PC-3 (cell line): Measurements from ENCODE around the gene TGM2. TPM values are rescaled to one million over a fixed set of nuclear protein-coding genes. Genes with fewer than 3 reads are reported as not detected.

Experiments
- ATAC-seq: fragments of 200-7000 bp; cut with Tn5 transposase; 2 replicates; pipeline ENCODE4 v1.9.1; 2020; ENCODE audit warnings: mild to moderate bottlenecking, moderate library complexity
- BruUV-seq: library from RNA; stranded (reverse); fragments of 400-500 nt; replicated peaks from 2 replicates; lab custom pipeline; 2021; lab: Mats Ljungman, UMichigan
- CTCF ChIA-PET: fragments of 300-600 bp; sonication (Branson Sonifier 250); formaldehyde crosslinking; loops from one replicate; lab custom pipeline; 2022; ENCODE audit warnings: antibody characterized with exemption; lab: Charles Lee
- POLR2A ChIA-PET: fragments of 300-600 bp; sonication (Branson Sonifier 250); formaldehyde crosslinking; loops from one replicate; lab custom pipeline; 2022; ENCODE audit warnings: antibody characterized with exemption; ENCODE audit not compliant: unreplicated experiment; lab: Charles Lee
- DNase-seq: peaks from one replicate; pipeline ENCODE4 v3.0.0-alpha.2; 2015
- H2AFZ ChIP-seq: fragments of 300-600 bp; sonication (generic); 2 replicates; pipeline ENCODE4 v1.6.0; 2016; ENCODE audit warnings: antibody characterized with exemption, low read length
- H3F3A ChIP-seq: fragments of 300-600 bp; sonication (generic); one replicate; pipeline ENCODE4 v1.6.0; 2017; ENCODE audit warnings: antibody characterized with exemption, low read length, control low read depth, mild to moderate bottlenecking; ENCODE audit not compliant: unreplicated experiment
- H3K27ac ChIP-seq: fragments of 300-600 bp; sonication (generic); 2 replicates; pipeline ENCODE4 v1.5.1; 2016; ENCODE audit warnings: mild to moderate bottlenecking, low read length
- H3K27me3 ChIP-seq: fragments of 300-600 bp; sonication (generic); 2 replicates; pipeline ENCODE4 v1.6.1; 2016; ENCODE audit warnings: low read length, mixed read lengths
- H3K36me3 ChIP-seq: fragments of 300-600 bp; sonication (generic); 2 replicates; pipeline ENCODE4 v1.6.1; 2016; ENCODE audit warnings: low read depth, mixed run types, low read length, mixed read lengths
- H3K4me1 ChIP-seq: fragments of 300-600 bp; sonication (generic); 2 replicates; pipeline ENCODE4 v1.5.1; 2016; ENCODE audit warnings: low read length; ENCODE audit not compliant: insufficient read depth
- H3K4me2 ChIP-seq: fragments of 300-600 bp; sonication (generic); 2 replicates; pipeline ENCODE4 v1.6.0; 2016; ENCODE audit warnings: low read length
- H3K4me3 ChIP-seq: fragments of 300-600 bp; sonication (generic); 2 replicates; pipeline ENCODE4 v1.5.1; 2016; ENCODE audit warnings: mild to moderate bottlenecking, low read length, mixed read lengths
- H3K79me2 ChIP-seq: fragments of 300-600 bp; sonication (generic); 2 replicates; pipeline ENCODE4 v1.6.1; 2017; ENCODE audit warnings: low read length, mixed read lengths
- H3K9ac ChIP-seq: fragments of 300-600 bp; sonication (generic); 2 replicates; pipeline ENCODE4 v1.6.0; 2016; ENCODE audit warnings: mild to moderate bottlenecking, low read length
- H3K9me2 ChIP-seq: fragments of 300-600 bp; sonication (generic); replicated peaks from 2 replicates; pipeline ENCODE4 v1.6.1; 2016; ENCODE audit warnings: mixed run types, low read length, mixed read lengths
- H3K9me3 ChIP-seq: fragments of 300-600 bp; sonication (generic); 2 replicates; pipeline ENCODE4 v1.6.1; 2016; ENCODE audit warnings: low read length, mixed read lengths
- H4K20me1 ChIP-seq: fragments of 300-600 bp; sonication (generic); 2 replicates; pipeline ENCODE4 v1.6.1; 2016; ENCODE audit warnings: low read length, mixed read lengths
- EZH2 ChIP-seq: fragments of 300-600 bp; sonication (generic); IDR thresholded peaks from one replicate; pipeline ENCODE4 v1.6.1; 2017; ENCODE audit warnings: antibody characterized with exemption, mild to moderate bottlenecking, low read length; ENCODE audit not compliant: unreplicated experiment
- EZH2phosphoT487 ChIP-seq: fragments of 300-600 bp; sonication (generic); IDR thresholded peaks from 2 replicates; pipeline ENCODE4 v1.6.1; 2018; ENCODE audit warnings: mild to moderate bottlenecking, antibody characterized with exemption, low read length, borderline replicate concordance
- intact Hi-C: fragments of 100-400 bp; cut with micrococcal nuclease; formaldehyde crosslinking; loops from 2 replicates; pipeline ENCODE4 v1.9.0; 2023
- total RNA-seq: library from RNA; depleted of rRNA; stranded (reverse); fragments of >200 nt; gene quantifications from 2 replicates; pipeline ENCODE4 v1.2.3, GENCODE V29; 2014
- TF ChIP-seq, protein P1 (sequence below): fragments of 300-600 bp; sonication (generic); conservative IDR thresholded peaks from 2 replicates; pipeline ENCODE4 v1.5.1; 2017; ENCODE audit warnings: antibody characterized with exemption, low read depth, mild to moderate bottlenecking, low read length

TGM2 gene
- total RNA-seq, 1 experiment from 2014 or later: 583 TPM

DNA sequence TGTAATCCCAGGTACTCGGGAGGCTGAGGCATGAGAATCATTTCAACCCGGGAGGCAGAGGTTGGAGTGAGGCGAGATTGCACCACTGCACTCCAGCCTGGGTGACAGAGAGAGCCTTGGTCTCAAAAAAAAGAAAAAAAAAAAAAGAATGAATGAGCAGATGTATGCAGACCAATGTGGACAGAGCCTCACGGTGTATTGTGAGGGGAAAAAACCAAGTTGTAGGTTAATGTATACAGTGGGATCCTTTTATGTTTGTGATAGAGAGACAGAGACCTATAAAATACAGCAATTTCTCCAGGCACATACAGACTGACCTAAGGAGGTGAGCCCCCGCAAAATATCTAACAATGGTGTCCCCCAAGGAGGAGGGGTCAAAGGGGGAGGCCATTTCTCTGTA, 11.7 kb downstream of the TGM2 start:
- no peaks in the 10 kb centered on the region for H3K9me3 ChIP-seq
- no peaks in the 10 kb centered on the region for H3K27me3 ChIP-seq
- BruUV-seq: TSS peak; percentile 61
- H4K20me1 ChIP-seq: no peaks in the 10 kb centered on the region
- H2AFZ ChIP-seq: no peak overlapping the region
- peak overlapping the region; percentile 69 for H3K9ac ChIP-seq
- peaks cover 53% of the 10 kb centered on the region for H3K4me1 ChIP-seq
- peaks cover 16% of the 10 kb centered on the region; the same call in 1 of the 2 replicates for H3K79me2 ChIP-seq
- H3K4me3 ChIP-seq: no peak overlapping the region
- CTCF ChIA-PET: no interaction called here
- H3K36me3 ChIP-seq: peaks cover 82% of the 10 kb centered on the region
- peak overlapping the region; percentile 95 for H3K27ac ChIP-seq
- TF ChIP-seq EZH2: no peak
- no peak for TF ChIP-seq EZH2phosphoT487
- TF ChIP-seq, protein P1, sequence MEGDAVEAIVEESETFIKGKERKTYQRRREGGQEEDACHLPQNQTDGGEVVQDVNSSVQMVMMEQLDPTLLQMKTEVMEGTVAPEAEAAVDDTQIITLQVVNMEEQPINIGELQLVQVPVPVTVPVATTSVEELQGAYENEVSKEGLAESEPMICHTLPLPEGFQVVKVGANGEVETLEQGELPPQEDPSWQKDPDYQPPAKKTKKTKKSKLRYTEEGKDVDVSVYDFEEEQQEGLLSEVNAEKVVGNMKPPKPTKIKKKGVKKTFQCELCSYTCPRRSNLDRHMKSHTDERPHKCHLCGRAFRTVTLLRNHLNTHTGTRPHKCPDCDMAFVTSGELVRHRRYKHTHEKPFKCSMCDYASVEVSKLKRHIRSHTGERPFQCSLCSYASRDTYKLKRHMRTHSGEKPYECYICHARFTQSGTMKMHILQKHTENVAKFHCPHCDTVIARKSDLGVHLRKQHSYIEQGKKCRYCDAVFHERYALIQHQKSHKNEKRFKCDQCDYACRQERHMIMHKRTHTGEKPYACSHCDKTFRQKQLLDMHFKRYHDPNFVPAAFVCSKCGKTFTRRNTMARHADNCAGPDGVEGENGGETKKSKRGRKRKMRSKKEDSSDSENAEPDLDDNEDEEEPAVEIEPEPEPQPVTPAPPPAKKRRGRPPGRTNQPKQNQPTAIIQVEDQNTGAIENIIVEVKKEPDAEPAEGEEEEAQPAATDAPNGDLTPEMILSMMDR: no peak
- peak overlapping the region; percentile 1; the same call in 1 of the 2 replicates for H3K4me2 ChIP-seq
- H3F3A ChIP-seq: peaks cover 12% of the 10 kb centered on the region
- H3K9me2 ChIP-seq: no peaks in the 10 kb centered on the region
- no peak for DNase-seq
- POLR2A ChIA-PET: interaction anchor here (1.1 kb wide), 1 partner anchor 612 kb away, joined by 3 read pairs; no protein-coding TSS in a partner anchor
- no peak for ATAC-seq
- intact Hi-C loops: loop anchor here (5.0 kb wide), 1 partner anchor 96 kb away; no protein-coding TSS in a partner anchor

DNA sequence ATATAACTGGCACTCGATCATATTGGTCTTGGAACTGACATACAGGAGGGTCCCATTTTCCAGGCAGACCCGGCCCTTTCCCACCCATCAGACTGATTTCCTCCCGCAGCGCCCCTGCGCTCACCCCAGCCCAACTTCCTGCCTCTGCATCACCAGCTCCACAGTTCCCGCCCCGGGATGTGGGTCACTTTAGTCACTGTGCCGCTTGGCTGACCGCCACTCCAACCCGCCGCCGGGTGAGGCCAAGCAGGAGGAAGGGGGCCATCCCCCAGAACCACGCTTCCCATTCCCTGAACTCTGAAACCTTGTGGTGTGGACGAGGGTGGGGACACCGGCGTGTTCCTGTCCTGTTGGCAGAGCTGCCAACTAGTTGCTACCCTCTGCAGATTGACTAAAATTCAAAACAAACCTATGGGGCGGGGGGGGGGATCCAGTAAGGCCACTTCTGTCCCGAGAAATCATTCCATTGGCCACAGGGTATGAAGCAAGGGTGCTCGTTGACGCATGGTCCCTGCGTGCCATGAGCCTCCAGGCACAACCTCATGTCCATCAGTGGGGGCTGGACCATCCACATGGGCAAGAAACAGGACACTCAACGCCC, 12.3 kb downstream of the TGM2 start:
- Histone ChIP-seq H3K4me3 (0 out of 2 replicates have a peak overlapping the region, but pooled peaks have one; percentile 9), H3K27me3 (no peaks in the 10 kb centered on the region)
- intact Hi-C loops: loop anchor here (5.0 kb wide), 1 partner anchor 95 kb away; no protein-coding TSS in a partner anchor

More for the DNA sequence above, 12.3 kb downstream of the TGM2 start:
- Histone ChIP-seq H3K9ac (peak overlapping the region; percentile 69), H4K20me1 (no peaks in the 10 kb centered on the region), H3K4me2 (peak overlapping the region; percentile 69), H3K4me1 (peaks cover 47% of the 10 kb centered on the region), H3K9me3 (no peaks in the 10 kb centered on the region), H3K27ac (peak overlapping the region; percentile 95), H2AFZ (peak overlapping the region; percentile 20; the same call in 1 of the 2 replicates), H3K36me3 (peaks cover 82% of the 10 kb centered on the region), H3F3A (peaks cover 12% of the 10 kb centered on the region), H3K79me2 (peaks cover 16% of the 10 kb centered on the region; the same call in 1 of the 2 replicates), H3K9me2 (no peaks in the 10 kb centered on the region)
- BruUV-seq: no TSS peak
- ATAC-seq (peak; percentile 90), DNase-seq (peak; percentile 97)
- CTCF ChIA-PET: interaction anchor here (1.0 kb wide), 2 partner anchors 20 to 95 kb away, joined by 3 to 4 read pairs; no protein-coding TSS in a partner anchor
- TF ChIP-seq, protein P1: no peak
- TF ChIP-seq EZH2phosphoT487 (peak; percentile 57; the same call in 1 of the 2 replicates), EZH2 (no peak)
- POLR2A ChIA-PET: interaction anchor here (0.6 to 1.1 kb wide), 3 partner anchors 15 to 611 kb away, joined by 3 to 6 read pairs (median 4); no protein-coding TSS in a partner anchor
